SU-DHL-6 (cell line): ENCODE results near the gene NEBL.

ENCODE experiments used
- CTCF ChIP-seq: fragments of 200-600 bp; sonication (generic); IDR thresholded peaks from one replicate; pipeline ENCODE4 v1.5.1; 2017; ENCODE audit warnings: antibody characterized with exemption, mild to moderate bottlenecking, low read length, moderate library complexity; ENCODE audit not compliant: insufficient read depth, poor library complexity, severe bottlenecking
- EZH2phosphoT487 ChIP-seq: fragments of 200-600 bp; sonication (generic), shearing (Covaris generic); conservative IDR thresholded peaks from 2 replicates; pipeline ENCODE4 v1.6.1; 2018; ENCODE audit warnings: mild to moderate bottlenecking, antibody characterized with exemption, low read length, moderate library complexity, mixed read lengths

DNA sequence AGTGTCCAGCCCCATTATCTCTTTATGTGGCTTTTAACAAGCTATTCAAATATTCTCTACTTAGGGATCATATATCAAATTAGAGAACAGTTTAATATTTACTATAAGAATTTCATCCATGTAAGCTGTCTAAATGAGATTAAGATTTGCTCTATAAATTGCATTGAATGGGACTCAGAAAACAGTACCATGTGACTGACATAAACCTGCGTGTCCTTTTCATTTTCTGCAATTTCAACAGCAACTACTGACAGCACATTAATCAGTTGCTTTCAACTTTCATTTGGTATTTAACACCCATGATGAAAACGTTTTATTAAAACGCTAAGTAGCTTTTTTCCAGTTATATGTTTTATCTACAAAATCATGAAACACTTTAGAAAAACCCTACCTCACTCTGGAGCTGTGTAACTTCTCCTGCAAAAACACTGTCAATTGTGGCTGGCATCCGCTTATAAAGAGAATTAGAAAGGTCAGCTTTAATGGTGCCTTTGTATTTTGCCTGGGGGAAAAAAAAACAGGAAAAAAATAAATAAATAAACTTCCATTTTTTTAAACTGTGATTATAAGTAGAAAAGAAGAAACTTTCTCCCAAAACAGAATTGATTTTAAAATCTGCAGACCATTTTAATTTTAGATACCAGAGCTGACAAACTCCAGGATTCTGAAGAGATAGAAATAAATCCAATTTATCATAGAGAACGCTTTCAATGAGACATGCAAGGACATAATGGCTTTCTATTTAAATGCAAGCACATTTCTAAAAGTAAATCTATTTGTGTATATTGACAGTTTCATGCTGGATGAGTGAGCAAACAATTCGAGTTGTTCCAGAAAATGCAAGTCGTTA lies 9.2 kb downstream of the NEBL start:
- no peak for TF ChIP-seq CTCF
- TF ChIP-seq EZH2phosphoT487, result no peak
